Stimulated activated CD4-positive, alpha-beta T cell treated with anti-CD3 and anti-CD28 coated beads, Interleukin-2, amount 100 ng/mL, for 48 hours (primary cell): ENCODE measurements around the gene OLFML1.
A peak's percentile ranks its signal among the peaks of the same experiment; 100 is the strongest.

Experiments used
- DNase-seq, 2 donors: peaks; one replicate each; pipeline ENCODE4 v3.0.0-alpha.2; 2020

The OLFML1 gene

DNA sequence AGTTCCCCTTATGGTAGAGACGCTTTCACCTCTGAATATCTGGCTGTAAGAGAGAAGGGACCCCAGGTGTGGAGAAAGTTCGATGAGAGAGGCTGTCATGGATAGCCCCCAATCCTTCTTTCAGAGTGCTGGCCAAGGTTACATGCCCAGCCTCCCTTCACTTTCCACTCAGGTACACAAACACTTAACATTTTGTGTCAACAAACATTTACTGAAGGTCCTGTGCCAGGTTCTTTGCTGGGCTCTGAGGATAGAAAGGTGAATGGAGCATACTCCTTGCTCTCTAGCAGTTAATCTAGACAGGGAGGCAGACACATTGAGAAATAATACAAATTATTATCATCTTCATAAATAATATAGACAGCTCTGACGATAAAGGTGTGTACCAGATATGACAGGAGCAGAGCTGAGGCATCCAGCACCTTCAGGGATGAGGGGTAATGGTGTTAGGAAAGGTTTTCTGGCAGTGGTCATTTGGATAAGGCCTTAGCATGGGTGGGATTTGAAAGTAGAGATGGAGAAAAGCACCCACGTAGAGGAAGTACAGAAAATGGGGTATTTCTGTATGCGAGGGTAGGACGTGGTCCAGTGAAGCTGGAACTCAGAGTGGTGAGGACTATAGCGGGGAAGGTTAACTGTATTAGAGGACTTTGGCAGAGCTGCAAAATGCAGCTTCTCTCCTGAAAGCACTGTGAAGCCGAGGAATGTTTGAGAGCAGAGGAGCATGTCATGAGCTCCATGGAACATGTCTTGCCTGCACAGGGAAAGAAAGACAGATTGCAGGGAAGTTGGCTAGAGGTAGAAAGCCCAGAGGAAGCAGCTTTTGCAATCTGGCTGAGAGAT, 48.1 kb downstream of the OLFML1 start:
- DNase-seq: no peak

DNA sequence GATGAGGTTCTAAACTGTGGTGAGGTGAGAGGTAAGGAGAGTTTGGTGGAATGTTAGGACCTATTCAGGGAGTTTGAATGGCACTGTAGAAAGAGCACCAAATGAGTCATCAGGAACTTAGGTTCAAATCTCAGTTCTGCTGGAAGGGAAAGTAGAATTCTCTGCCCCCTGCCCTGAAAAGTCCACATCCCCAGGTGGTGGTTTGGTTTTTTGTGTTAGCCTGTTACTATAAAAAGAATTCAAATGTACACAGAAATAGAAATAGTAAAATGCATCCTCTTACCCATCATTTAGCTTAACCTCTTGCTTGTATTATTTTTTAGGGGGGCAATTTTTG, 48.7 kb downstream of the OLFML1 start:
- DNase-seq: no peak

DNA sequence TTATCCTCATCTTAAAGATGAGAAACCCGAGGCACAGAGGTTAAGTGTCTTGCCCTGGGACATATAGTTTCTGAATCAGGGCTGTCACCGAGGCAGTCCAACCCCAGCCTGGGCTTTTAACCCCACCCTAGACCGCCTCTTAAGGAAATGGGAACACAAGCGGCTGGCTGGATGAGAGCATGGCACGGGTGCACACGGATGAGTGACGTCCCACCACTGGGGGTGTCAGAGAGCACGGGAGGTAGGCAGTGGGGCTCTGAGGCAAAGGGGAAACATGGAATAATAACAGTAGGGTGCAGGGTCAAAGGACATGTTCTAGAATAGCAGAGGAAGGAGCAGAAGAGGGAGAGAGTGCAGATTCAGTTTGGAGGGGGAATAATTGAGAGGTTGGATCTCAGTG, 50.8 kb downstream of the OLFML1 start:
- DNase-seq: no peak

GRCh38 chr11:7537265-7537664, 52.0 kb downstream of the OLFML1 start:
- no peak for DNase-seq

DNA sequence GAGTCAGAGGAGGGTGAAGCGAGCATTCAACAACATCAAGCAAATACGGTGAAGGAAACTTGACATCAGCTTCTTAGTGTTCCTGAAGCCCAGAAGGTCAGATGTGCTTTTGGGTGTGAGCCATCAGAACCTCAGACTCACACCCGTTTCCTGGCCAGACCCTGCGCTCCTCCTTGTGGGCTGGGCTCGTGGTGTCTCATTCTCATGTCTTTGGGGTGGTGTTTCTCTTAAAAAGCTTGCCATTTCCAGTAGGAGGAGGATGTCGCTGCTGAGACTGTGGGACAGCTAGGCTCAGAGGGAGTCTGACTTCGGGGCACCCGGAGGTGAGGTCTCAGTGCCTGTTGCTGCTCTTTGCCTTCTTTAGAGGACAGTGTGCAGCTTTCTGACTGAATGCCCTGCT, 52.7 kb downstream of the OLFML1 start:
- DNase-seq: no peak

- DNase-seq: no peak
These were observed 53.5 kb downstream of the OLFML1 start for GRCh38 chr11:7538466-7539454.

DNA sequence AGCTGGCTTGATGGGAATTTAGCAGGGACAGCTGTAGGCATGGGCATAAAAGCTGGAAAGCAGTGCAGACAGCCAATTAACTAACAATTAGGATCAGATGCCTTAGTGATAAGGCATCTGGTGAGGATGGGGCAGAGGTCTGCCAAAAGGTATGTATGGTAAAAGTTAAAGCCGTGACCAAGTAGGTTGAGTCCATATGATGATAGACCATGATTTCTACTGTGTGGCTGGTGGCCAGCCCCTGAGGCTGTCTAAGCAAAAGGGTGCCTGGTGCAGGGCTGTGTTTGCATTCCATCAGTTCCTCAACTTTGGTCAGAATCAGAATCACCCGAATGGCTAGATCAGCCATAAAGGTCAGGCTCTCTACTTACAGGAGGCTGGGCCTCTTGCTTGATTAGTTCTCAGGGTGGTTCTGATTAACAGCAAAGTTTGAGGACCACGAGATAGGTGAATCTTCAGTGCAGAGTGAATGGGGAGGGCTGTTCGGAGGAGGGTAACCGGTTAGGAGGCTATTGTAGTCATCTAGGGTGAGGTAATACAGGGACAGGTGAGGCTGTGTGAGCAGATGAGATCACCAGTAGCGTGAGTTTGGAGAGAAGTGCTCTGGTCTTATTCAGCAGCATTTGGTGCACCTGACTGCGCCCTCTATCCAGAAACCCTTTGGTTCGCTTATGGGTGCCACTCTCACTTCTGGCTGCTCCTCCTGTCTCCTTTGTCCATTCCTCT, 55.7 kb downstream of the OLFML1 start:
- no peak for DNase-seq

DNA sequence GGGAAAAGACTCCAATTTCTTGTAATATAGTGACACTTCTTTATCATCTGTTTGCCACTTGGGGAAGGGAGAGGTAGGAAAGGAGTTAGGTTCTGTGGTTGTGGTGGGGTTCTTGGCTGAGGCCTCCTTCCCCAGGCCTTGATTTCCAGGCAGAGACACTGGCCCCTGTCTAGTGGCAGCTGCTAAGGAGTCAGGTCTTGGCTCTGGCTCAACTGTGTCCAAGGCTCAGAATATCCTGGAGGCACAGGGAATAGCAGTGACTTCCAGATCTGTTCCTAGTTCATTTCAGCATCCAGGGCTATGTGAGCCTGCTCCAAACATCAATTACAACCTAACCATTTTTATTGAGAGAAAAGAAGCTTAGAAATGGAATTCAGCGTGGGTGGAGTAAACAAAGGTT, 58.0 kb downstream of the OLFML1 start:
- DNase-seq: no peak

DNA sequence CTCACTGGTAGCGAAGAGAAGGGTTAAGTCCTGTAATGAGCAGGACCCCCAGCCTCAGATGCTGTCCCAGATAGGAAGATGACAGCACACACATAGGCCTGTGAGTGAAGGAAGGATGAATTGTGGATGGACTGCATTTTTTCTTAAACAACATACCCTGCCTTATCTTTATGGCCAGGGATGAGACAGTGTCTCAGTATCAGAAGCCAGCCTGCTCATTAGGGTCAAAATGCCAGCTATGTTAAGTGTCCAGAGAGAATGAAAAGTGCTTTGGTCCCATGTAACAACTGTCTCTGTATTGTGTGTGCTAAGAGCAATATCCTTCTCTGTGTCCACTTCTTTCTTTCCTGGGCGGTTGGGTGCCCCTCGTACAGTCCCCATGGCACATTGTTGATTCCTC, 58.7 kb downstream of the OLFML1 start:
- no peak for DNase-seq

DNA sequence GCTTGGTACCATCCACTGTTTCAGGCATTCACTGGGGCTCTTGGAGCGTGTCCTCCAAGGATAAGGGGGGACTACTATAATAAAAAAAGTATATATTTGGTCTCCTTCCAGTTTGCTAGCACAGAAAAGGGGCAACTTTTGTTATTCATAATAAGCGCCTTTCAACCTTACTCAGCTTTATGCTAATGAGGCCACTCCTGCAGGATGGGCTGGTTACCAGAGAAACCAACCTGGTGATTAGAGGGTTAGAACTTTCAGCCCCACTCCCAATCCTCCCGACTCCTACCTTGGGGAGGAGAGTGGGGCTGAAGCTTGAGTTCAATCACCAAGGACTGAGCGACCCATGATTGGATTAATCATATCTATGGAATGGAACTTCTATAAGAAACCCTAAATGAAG, 60.3 kb downstream of the OLFML1 start:
- DNase-seq: no peak

DNA sequence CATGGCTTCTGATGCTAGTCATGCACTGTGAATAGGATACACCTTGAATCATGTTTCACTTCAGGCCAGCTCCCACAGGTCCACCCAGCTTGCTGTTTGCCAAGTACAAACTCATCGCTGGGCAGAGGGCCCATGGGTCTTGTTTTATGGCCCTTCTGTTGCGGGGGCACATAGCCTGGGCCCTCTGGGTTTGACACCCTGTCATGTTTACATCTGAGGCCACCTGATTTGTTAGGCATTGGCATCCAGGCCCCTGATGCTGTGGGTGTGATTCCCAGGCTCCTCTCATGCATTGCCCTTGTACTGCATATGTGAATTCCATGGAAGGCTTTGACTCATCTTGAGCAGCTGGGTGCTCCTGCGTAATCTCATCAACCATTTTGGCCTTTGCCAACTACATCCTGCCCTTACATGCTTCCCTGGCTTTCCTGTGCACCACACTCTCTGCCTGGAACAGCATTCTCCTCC, 61.1 kb downstream of the OLFML1 start:
- DNase-seq: no peak

DNA sequence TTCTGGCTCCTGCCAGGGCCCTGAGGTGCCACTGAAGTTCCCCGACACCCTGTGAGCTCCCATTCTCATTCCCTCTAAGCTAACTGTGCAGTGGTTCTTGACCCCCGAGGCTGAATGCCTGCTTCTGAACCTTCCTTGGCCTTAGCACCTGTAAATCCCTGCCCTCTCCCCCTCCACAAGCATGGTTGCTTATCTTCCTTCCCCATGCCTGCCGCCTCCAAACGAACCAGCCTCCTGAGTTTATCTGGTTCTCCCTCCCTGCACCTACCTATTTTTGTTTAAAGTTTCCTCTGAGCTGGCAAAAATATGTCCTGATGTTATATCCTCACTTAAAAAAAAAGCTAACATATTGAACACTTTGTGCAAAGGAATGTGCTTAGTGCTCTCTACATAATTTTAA, 62.4 kb downstream of the OLFML1 start:
- DNase-seq: no peak

GRCh38 chr11:7548659-7549274, 63.5 kb downstream of the OLFML1 start:
- peak; percentile 5 to 11 for DNase-seq

DNA sequence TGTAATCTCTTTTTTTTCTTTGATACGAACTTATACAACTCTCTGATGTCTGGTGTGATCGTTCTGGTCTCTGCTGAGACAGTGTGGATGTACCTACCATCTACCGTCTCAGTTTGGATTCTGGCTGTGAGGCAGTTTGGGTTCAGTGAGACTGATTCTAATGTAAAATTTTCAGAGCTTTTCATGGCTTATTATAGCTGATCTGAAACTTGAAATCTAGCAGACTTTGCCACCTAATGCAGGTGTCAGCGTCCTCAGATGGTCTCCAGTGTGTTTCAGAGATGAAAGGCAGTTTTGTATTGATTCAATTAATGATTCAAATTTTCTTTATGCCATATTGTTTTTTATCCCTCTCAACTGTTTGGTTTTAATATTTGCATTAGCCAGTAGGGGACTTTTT, 64.4 kb downstream of the OLFML1 start:
- DNase-seq: no peak

- DNase-seq: no peak
These were observed 66.3 kb downstream of the OLFML1 start for GRCh38 chr11:7551571-7551970.

GRCh38 chr11:7552666-7553065, 67.4 kb downstream of the OLFML1 start:
- DNase-seq: no peak

DNA sequence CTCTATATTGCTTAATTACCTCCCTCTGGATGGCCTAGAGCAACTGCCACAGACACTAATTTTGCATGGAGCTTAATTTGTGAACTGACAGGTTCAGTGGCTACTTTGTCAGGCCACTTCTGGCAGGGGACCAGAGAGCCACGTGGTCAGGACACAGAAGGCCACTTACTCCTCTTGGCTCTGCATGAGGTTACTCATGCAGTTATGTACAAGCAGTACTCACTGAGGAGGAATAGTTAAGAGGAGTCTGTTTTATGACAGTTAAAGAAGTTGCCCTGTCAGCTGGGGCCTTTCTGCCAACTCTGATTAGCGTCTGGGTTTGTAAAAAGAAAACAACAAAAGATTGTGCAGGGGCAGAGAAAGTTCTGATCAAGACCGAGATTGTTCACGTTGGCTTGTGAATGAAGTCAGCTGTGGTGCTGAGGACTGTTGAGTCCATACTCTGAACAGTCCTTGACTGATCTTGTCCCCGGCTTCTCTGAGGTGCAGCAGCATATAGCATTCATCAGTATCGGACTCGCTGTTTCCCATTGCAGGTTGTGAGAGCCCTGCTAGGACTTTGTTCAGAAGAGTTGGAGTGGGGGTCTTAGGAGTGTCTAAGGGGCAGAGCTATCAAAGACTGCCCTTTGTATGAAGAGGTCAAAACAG, 69.9 kb downstream of the OLFML1 start:
- DNase-seq: no peak

DNA sequence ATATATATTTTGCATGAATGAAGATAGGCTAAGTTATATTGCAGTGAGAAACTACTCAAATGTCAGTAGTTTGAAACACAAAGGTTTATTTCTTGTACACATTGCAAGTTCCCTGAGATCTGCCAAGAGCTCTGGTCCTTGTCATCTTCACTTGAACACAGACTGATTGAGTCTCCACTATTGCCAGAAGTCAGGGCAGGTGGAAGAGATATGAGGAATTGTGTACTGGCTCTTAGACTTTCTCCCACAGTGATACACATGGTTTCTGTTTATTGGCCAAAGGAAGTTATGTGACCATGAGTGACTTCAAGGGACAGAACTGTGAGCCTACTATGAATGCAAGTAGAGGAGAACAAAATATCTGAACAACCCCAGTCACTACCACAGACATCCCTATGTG, 72.7 kb downstream of the OLFML1 start:
- no peak for DNase-seq

GRCh38 chr11:7559398-7560283, 74.3 kb downstream of the OLFML1 start:
- DNase-seq: no peak
